CD14-positive monocyte (primary cell): ENCODE results near the gene CCT6A. TPM values are rescaled to one million over a fixed set of nuclear protein-coding genes. Genes with fewer than 3 reads are reported as not detected.
A peak's percentile ranks its signal among the peaks of the same experiment; 100 is the strongest.
"Not testable (repeated sequence)": the region's sequence is repeated elsewhere in the genome, so short reads cannot be mapped to it uniquely, and the experiment has no call there.

Source experiments
- DNase-seq, 3 donors: peaks; one replicate each; pipeline ENCODE4 v3.0.0-alpha.2; 2011 to 2022
- H2AFZ ChIP-seq: 2 replicates; pipeline ENCODE4 v1.6.0; 2012; ENCODE audit warnings: mild to moderate bottlenecking, low read depth, low read length, inconsistent platforms; ENCODE audit not compliant: insufficient read depth, poor library complexity, severe bottlenecking
- H3K27ac ChIP-seq, 2 donors: 1 replicate in 1 of 2; 2 replicates in 1 of 2; pipeline ENCODE4 v1.5.1; 2012 to 2013; ENCODE audit warnings: low read length in 2 of 2, control low read depth in 1 of 2, inconsistent platforms in 1 of 2, low read depth in 1 of 2, mild to moderate bottlenecking in 1 of 2
- H3K27me3 ChIP-seq, 2 donors: one replicate each; pipeline versions ENCODE4 v1.6.0 to v1.6.1; 2011 to 2013; ENCODE audit warnings: low read length in 2 of 2; ENCODE audit not compliant: control insufficient read depth in 2 of 2, insufficient read depth in 2 of 2
- H3K36me3 ChIP-seq, 2 donors: replicated peaks in 1 of 2; 1 replicate in 1 of 2; 2 replicates in 1 of 2; pipeline versions ENCODE4 v1.5.1 to v1.6.1; 2012 to 2013; ENCODE audit warnings: low read length in 2 of 2, control low read depth in 1 of 2, inconsistent platforms in 1 of 2, mild to moderate bottlenecking in 1 of 2; ENCODE audit not compliant: insufficient read depth in 2 of 2, control insufficient read depth in 1 of 2
- H3K4me1 ChIP-seq, 2 donors: 1 replicate in 1 of 2; 2 replicates in 1 of 2; pipeline versions ENCODE4 v1.5.1 to v1.6.1; 2012 to 2013; ENCODE audit warnings: low read length in 2 of 2, control low read depth in 1 of 2, inconsistent platforms in 1 of 2, mild to moderate bottlenecking in 1 of 2, moderate library complexity in 1 of 2; ENCODE audit not compliant: insufficient read depth in 2 of 2, control insufficient read depth in 1 of 2
- H3K4me2 ChIP-seq: replicated peaks from 2 replicates; pipeline ENCODE3; 2012; ENCODE audit warnings: low read length, moderate library complexity, mild to moderate bottlenecking; ENCODE audit not compliant: poor library complexity, severe bottlenecking; ENCODE audit errors: extremely low read depth
- H3K4me3 ChIP-seq, 3 experiments: fragments of 200-600 bp in 1 of 3; sonication (generic) in 1 of 3; replicated peaks in 1 of 3; 1 replicate in 2 of 3; 2 replicates in 1 of 3; pipeline ENCODE4 v1.5.1; 2011 to 2013; ENCODE audit warnings: low read length in 3 of 3, mild to moderate bottlenecking in 3 of 3, control low read depth in 2 of 3, low read depth in 2 of 3, inconsistent platforms in 1 of 3, moderate library complexity in 1 of 3
- H3K79me2 ChIP-seq: 2 replicates; pipeline ENCODE4 v1.6.0; 2012; ENCODE audit warnings: mild to moderate bottlenecking, control low read depth, inconsistent platforms, low read length, moderate library complexity; ENCODE audit not compliant: insufficient read depth
- H3K9ac ChIP-seq: 2 replicates; pipeline ENCODE4 v1.6.0; 2017; ENCODE audit warnings: low read length, mild to moderate bottlenecking; ENCODE audit not compliant: insufficient read depth, poor library complexity, severe bottlenecking
- H3K9me3 ChIP-seq, 2 donors: replicated peaks in 1 of 2; 1 replicate in 1 of 2; 2 replicates in 1 of 2; pipeline versions ENCODE4 v1.5.1 to v1.6.1; 2012 to 2013; ENCODE audit warnings: low read length in 2 of 2, control low read depth in 1 of 2; ENCODE audit not compliant: control insufficient read depth in 1 of 2, insufficient read depth in 1 of 2
- H4K20me1 ChIP-seq: 2 replicates; pipeline ENCODE4 v1.6.0; 2012; ENCODE audit warnings: mild to moderate bottlenecking, low read length, control low read depth, moderate library complexity; ENCODE audit not compliant: insufficient read depth
- H3K27ac Mint-ChIP-seq, 7 donors: one replicate each; pipeline ENCODE4 v1.8.0; 2020; ENCODE audit warnings: mild to moderate bottlenecking in 7 of 7, mixed read lengths in 7 of 7, moderate library complexity in 6 of 7, inconsistent platforms in 2 of 7
- H3K27me3 Mint-ChIP-seq, 3 donors: one replicate each; pipeline ENCODE4 v1.8.0; 2021 to 2022; ENCODE audit warnings: low read depth in 3 of 3, mild to moderate bottlenecking in 3 of 3, mixed read lengths in 3 of 3, moderate library complexity in 3 of 3, inconsistent platforms in 1 of 3
- H3K36me3 Mint-ChIP-seq, 2 donors: one replicate each; pipeline ENCODE4 v1.8.0; 2020; ENCODE audit warnings: mixed read lengths in 2 of 2, inconsistent platforms in 1 of 2, mild to moderate bottlenecking in 1 of 2
- H3K4me1 Mint-ChIP-seq: one replicate; pipeline ENCODE4 v1.8.0; 2020; ENCODE audit warnings: mild to moderate bottlenecking, mixed read lengths
- H3K4me3 Mint-ChIP-seq, 2 donors: one replicate each; pipeline ENCODE4 v1.8.0; 2020; ENCODE audit warnings: mild to moderate bottlenecking in 2 of 2, mixed read lengths in 2 of 2, moderate library complexity in 1 of 2
- H3K9me3 Mint-ChIP-seq, 7 donors: one replicate each; pipeline ENCODE4 v1.8.0; 2020 to 2022; ENCODE audit warnings: mixed read lengths in 7 of 7, mild to moderate bottlenecking in 6 of 7, moderate library complexity in 6 of 7, inconsistent platforms in 2 of 7
- WGBS: methylation state at CpG from one replicate; pipeline ENCODE4 v1.1.5; 2013; ENCODE audit warnings: missing lambda C conversion rate; ENCODE audit not compliant: insufficient coverage; 5-methylcytosine and 5-hydroxymethylcytosine counted together
- intact Hi-C, 2 donors: fragments of 100-400 bp; cut with micrococcal nuclease; formaldehyde crosslinking; loops; one replicate each; pipeline versions ENCODE4 v1.15.0 to v1.15.1; 2023
- polyA plus RNA-seq, 3 donors: library from polyadenylated mRNA; depleted of rRNA in 1 of 3; unstranded in 2 of 3; stranded (reverse) in 1 of 3; fragments of 300-500 nt in 2 of 3; fragments of >200 nt in 1 of 3; fragmentation: Illumina TruSeq in 2 of 3; gene quantifications; 1 replicate in 2 of 3; 2 replicates in 1 of 3; pipeline ENCODE4 v1.2.3, GENCODE V29; 2012 to 2021
- TF ChIP-seq, protein P1 (sequence below): fragments of 200-600 bp; IDR thresholded peaks from one replicate; pipeline ENCODE4 v1.8.0; 2022; ENCODE audit warnings: antibody characterized with exemption, mild to moderate bottlenecking

The CCT6A gene
- polyA plus RNA-seq, 3 donors = 62.3 to 81.4 (median 63.3) TPM

DNA sequence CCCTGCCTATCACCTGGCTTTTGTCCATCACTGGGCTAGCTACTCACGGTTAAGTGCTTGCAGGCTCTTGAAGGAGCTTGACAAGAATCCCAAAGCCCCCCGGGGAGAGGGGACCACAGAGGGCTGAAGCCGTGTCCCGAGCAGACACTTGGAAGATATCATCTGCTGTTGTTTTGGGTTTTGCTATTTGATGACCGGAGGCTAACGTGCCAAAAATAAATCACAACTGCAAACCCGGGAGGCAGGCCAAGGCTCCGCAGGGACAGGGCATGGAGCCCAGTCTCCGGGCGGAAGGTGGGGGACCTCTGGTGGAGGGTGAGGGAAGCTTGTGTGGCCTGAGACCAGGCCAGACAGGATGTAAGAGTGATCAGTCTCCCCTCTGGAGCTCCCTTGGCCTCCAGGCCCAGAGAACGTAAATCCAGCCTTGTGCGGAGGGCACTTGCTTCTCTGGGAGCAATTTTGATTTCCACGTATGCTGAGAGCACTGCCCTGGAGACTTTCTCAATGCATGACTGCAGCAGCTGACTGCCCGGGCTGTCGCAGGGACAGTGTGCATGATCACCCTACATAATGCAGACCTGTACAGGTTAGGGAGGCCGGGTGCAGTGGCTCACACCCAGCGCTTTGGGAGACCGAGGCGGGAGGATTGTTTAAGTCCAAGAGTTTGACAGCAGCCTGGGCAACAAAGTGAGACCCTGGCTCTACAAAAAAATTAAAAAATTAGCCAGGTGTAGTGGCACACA lies 41.4 kb downstream of the CCT6A start, which contains the start of gene PHKG1:
Gene PHKG1 (minus strand): TSS at position 164 of the 743 bp plus-strand sequence. CDS start 4,011 bp downstream, outside the sequence.
- Histone ChIP-seq H3K9ac (no peak within 1 kb of the TSS), H3K79me2 (no peaks in the 10 kb centered on the region), H4K20me1 (no peaks in the 10 kb centered on the region), H3K27me3 (no peaks in the 10 kb centered on the region), H3K27ac (no peak within 1 kb of the TSS), H3K36me3 (peaks cover 0 to 2% of the 10 kb centered on the region in 2 donors), H3K4me3 (no peak within 1 kb of the TSS), H3K4me1 (no peaks in the 10 kb centered on the region), H2AFZ (no peak within 1 kb of the TSS), H3K4me2 (no peak within 1 kb of the TSS), H3K9me3 (no peaks in the 10 kb centered on the region)
- Mint-ChIP-seq H3K4me1 (no peaks in the 10 kb centered on the region), H3K27me3 (peaks cover 0 to 3% (median 0%) of the 10 kb centered on the region in 3 donors), H3K36me3 (peaks cover 7 to 13% of the 10 kb centered on the region in 2 donors), H3K27ac (peak within 1 kb of the TSS in 2 of 7 donors; percentile 9 to 21), H3K9me3 (peaks cover 0 to 3% (median 0%) of the 10 kb centered on the region in 7 donors), H3K4me3 (no peak within 1 kb of the TSS)
- WGBS = 74% methylated on average over 16 of the region's 19 CpGs
- intact Hi-C loops = no loop called here
- TF ChIP-seq, protein P1, sequence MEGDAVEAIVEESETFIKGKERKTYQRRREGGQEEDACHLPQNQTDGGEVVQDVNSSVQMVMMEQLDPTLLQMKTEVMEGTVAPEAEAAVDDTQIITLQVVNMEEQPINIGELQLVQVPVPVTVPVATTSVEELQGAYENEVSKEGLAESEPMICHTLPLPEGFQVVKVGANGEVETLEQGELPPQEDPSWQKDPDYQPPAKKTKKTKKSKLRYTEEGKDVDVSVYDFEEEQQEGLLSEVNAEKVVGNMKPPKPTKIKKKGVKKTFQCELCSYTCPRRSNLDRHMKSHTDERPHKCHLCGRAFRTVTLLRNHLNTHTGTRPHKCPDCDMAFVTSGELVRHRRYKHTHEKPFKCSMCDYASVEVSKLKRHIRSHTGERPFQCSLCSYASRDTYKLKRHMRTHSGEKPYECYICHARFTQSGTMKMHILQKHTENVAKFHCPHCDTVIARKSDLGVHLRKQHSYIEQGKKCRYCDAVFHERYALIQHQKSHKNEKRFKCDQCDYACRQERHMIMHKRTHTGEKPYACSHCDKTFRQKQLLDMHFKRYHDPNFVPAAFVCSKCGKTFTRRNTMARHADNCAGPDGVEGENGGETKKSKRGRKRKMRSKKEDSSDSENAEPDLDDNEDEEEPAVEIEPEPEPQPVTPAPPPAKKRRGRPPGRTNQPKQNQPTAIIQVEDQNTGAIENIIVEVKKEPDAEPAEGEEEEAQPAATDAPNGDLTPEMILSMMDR = no peak
- no peak for DNase-seq

DNA sequence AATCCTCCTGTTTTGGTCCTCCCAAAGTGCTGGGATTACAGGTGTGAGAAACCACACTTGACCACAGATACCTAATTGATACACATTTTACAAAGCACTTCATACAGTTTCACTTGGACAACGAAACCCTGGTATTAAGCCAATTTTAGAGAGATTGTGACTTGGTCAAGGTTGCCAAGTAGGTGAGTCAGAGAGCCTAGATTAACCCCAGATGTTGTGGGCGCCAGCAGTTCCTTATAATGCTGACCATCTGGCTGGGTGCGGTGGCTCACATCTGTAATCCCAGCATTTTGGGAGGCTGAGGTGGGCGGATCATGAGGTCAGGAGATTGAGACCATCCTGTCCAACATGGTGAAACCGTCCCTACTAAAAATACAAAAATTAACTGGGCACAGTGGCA lies 46.1 kb downstream of the CCT6A start:
- Histone ChIP-seq H2AFZ (no peak overlapping the region), H3K4me3 (no peak overlapping the region), H3K9ac (no peak overlapping the region), H3K36me3 (peaks cover 33 to 41% of the 10 kb centered on the region in 2 donors), H4K20me1 (peaks cover 2% of the 10 kb centered on the region), H3K9me3 (no peaks in the 10 kb centered on the region), H3K27me3 (no peaks in the 10 kb centered on the region), H3K4me1 (no peaks in the 10 kb centered on the region), H3K4me2 (no peak overlapping the region), H3K79me2 (no peaks in the 10 kb centered on the region), H3K27ac (no peak overlapping the region)
- no peak for DNase-seq
- Mint-ChIP-seq H3K27ac (no peak overlapping the region), H3K9me3 (no peaks in the 10 kb centered on the region), H3K36me3 (peaks cover 37 to 53% of the 10 kb centered on the region in 2 donors), H3K27me3 (no peaks in the 10 kb centered on the region), H3K4me3 (no peak overlapping the region), H3K4me1 (no peaks in the 10 kb centered on the region)
- intact Hi-C loops = no loop called here
- TF ChIP-seq, protein P1 = no peak
- WGBS = no CpG with 5 or more reads among the region's 5 CpGs

DNA sequence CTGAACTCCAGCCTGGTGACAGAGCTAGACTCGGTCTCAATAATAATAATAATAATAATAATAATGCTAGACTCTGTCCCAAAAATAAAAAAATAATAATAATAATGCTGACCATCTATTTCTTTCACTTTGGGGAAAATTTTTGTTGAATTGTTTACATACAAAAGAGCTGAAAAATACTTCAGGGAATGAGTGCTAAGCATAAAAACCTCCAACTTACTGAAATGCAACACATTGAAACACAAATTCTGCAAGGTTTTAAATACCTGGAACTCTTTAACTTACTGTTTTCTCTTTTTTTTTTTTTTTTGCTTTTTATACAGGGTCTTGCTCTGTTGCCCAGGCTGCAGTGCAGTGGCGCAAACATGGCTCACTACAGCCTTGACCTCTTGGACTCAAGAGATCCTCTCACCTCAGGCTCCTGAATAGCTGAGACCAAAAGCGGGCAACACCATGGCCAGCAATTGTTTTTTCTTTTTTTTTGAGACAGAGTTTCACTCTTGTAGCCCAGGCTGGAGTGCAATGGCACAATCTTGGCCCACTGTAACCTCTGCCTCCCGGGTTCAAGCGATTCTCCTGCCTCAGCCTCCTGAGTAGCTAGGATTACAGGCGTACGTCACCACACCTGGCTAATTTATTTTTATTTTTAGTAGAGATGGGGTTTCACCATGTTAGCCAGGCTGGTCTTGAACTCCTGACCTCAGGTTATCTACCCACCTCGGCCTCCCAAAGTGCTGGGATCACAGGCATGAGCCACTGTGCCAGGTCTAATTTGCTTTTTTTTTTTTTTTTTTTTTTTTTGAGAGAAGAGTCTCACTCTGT lies 46.8 kb downstream of the CCT6A start:
- H4K20me1 ChIP-seq, H3K27me3 ChIP-seq, intact Hi-C loops, H3K27ac ChIP-seq, H3K9me3 Mint-ChIP-seq, H3K4me3 Mint-ChIP-seq, H3K27ac Mint-ChIP-seq, H3K4me1 Mint-ChIP-seq, DNase-seq, H3K9ac ChIP-seq, H3K9me3 ChIP-seq, H3K27me3 Mint-ChIP-seq, H2AFZ ChIP-seq, H3K4me1 ChIP-seq, H3K4me2 ChIP-seq, H3K4me3 ChIP-seq, H3K79me2 ChIP-seq: not testable (repeated sequence)
- peaks cover 40 to 48% of the 10 kb centered on the region in 2 donors for H3K36me3 ChIP-seq
- WGBS = 90% methylated on average over 2 of the region's 8 CpGs
- peaks cover 41 to 60% of the 10 kb centered on the region in 2 donors for H3K36me3 Mint-ChIP-seq
